ENCODE results near the gene SPINK8.
"Not testable (repeated sequence)": the region's sequence is repeated elsewhere in the genome, so short reads cannot be mapped to it uniquely, and the experiment has no call there.

SPINK8 gene

GRCh38 chr3:48333346-48334245 is at the start of gene SPINK8:
Gene SPINK8, minus strand, starts transcription at chr3:48333661. Its CDS starts 5,320 bp downstream, at chr3:48328341.
- H3K4me1 Mint-ChIP-seq; H3K27ac Mint-ChIP-seq; H3K9me3 Mint-ChIP-seq; DNase-seq (ENCODE audit: low spot score in 2 of 2); H3K4me3 Mint-ChIP-seq; ATAC-seq (ENCODE audit: low read depth); H3K36me3 Mint-ChIP-seq: not testable (repeated sequence)
- peaks cover 22% of the 10 kb centered on the region for H3K27me3 Mint-ChIP-seq

- no peak overlapping the region for H3K4me3 Mint-ChIP-seq
- H3K27ac Mint-ChIP-seq = no peak overlapping the region
- no peaks in the 10 kb centered on the region for H3K36me3 Mint-ChIP-seq
- ATAC-seq (ENCODE audit: low read depth) (no peak), DNase-seq (ENCODE audit: low spot score in 2 of 2) (no peak)
- peaks cover 5% of the 10 kb centered on the region for H3K27me3 Mint-ChIP-seq
- H3K4me1 Mint-ChIP-seq = peaks cover 1% of the 10 kb centered on the region
- no peaks in the 10 kb centered on the region for H3K9me3 Mint-ChIP-seq
Observed at GRCh38 chr3:48372862-48373435, 39.5 kb upstream of the SPINK8 start.

GRCh38 chr3:48372377-48372770 is 38.9 kb upstream of the SPINK8 start:
- no peaks in the 10 kb centered on the region for H3K36me3 Mint-ChIP-seq
- ATAC-seq (ENCODE audit: low read depth) (no peak), DNase-seq (ENCODE audit: low spot score in 2 of 2) (no peak)
- no peaks in the 10 kb centered on the region for H3K9me3 Mint-ChIP-seq
- H3K27me3 Mint-ChIP-seq = peaks cover 5% of the 10 kb centered on the region
- no peak overlapping the region for H3K27ac Mint-ChIP-seq
- H3K4me1 Mint-ChIP-seq = no peaks in the 10 kb centered on the region
- H3K4me3 Mint-ChIP-seq = no peak overlapping the region

- no peaks in the 10 kb centered on the region for H3K36me3 Mint-ChIP-seq
- H3K27ac Mint-ChIP-seq = no peak within 1 kb of the TSS
- H3K4me3 Mint-ChIP-seq = no peak within 1 kb of the TSS
- peaks cover 5% of the 10 kb centered on the region for H3K27me3 Mint-ChIP-seq
- no peak for DNase-seq (ENCODE audit: low spot score in 2 of 2)
- no peak for ATAC-seq (ENCODE audit: low read depth)
- H3K4me1 Mint-ChIP-seq = no peaks in the 10 kb centered on the region
- H3K9me3 Mint-ChIP-seq = no peaks in the 10 kb centered on the region
Observed at GRCh38 chr3:48371651-48372376, 38.4 kb upstream of the SPINK8 start, which contains the start of gene FBXW12. Gene FBXW12, plus strand, starts transcription at chr3:48372219. Its CDS starts 549 bp downstream, at chr3:48372768.

DNA sequence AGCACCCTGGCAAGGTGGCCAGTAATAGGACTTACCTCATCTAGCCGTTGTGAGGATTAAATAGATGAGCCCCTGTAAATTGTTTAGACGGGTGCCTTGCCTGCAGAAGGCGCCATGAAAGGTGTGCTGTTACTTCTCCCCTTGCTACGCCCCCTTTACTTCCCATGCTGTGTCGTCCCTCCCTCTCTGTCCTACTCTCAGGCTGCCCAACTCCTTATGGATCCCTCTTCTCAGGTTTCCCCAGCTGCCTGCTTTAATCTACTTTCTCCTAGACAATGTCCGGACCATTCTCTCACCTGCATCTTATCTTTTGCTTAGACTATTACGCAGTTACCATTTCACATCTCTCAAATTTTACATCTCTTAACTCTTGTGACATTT is 36.9 kb upstream of the SPINK8 start:
- Mint-ChIP-seq H3K27ac (no peak overlapping the region), H3K4me1 (no peaks in the 10 kb centered on the region), H3K27me3 (peaks cover 5% of the 10 kb centered on the region), H3K4me3 (no peak overlapping the region), H3K9me3 (no peaks in the 10 kb centered on the region), H3K36me3 (no peaks in the 10 kb centered on the region)
- ATAC-seq (ENCODE audit: low read depth) = no peak
- no peak for DNase-seq (ENCODE audit: low spot score in 2 of 2)

DNA sequence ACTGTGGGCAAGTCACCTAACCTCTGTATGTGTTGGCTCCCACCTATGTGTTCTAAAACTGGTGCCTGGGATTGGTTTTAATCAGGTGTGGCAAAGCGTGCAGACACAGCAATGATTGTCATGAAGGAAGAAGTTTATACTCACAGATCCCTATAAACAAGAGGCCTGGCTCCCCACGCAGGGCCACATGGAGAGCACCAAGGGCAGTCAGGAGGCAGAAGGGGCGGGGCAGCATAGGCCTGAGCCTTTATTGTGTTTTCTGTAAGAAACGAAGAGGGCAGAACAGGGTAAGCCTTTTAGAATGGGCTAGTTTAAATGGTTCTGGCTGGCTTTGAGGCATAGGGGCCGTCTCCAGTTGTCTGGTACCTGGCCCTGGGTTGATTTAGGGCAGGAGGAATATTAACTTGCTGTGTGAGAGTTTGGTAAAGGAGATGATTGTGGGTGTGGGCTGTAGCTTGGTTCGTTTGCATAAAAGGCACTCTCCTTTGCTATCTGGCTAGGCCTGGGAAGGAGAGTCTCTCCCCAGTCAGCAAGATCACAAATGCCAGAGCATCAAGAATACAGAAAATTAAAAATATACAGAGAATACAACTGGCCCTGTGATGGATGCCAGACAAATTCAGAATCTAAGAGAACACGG is 36.4 kb upstream of the SPINK8 start:
- peaks cover 5% of the 10 kb centered on the region for H3K27me3 Mint-ChIP-seq
- H3K4me1 Mint-ChIP-seq = no peaks in the 10 kb centered on the region
- H3K4me3 Mint-ChIP-seq = no peak overlapping the region
- DNase-seq (ENCODE audit: low spot score in 2 of 2) (no peak), ATAC-seq (ENCODE audit: low read depth) (no peak)
- H3K9me3 Mint-ChIP-seq = no peaks in the 10 kb centered on the region
- no peaks in the 10 kb centered on the region for H3K36me3 Mint-ChIP-seq
- H3K27ac Mint-ChIP-seq = no peak overlapping the region

- Mint-ChIP-seq H3K27ac (no peak overlapping the region), H3K4me1 (no peaks in the 10 kb centered on the region), H3K36me3 (no peaks in the 10 kb centered on the region), H3K27me3 (no peaks in the 10 kb centered on the region), H3K9me3 (peaks cover under 1% of the 10 kb centered on the region), H3K4me3 (no peak overlapping the region)
- no peak for DNase-seq (ENCODE audit: low spot score in 2 of 2)
- ATAC-seq (ENCODE audit: low read depth) = no peak
Observed at GRCh38 chr3:48367201-48367600, 33.7 kb upstream of the SPINK8 start.

DNA sequence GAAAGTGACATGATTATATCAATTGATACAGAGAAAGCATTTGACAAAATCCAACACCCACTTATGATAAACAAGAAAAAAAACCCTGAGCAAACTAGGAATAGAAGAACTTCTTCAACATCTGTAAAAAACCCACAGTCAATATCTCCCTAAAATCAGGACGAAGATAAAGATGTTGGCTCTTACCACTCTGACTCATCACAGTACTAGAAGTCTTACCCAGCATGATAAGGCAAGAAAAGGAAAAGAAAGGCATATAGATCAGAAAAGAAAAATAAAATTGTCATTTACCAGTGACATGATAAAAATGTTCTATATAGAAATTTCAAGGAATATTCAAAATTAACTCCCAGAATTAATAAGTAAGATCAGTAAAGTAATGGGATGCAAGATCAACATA is 31.4 kb upstream of the SPINK8 start:
- Mint-ChIP-seq H3K4me1 (no peaks in the 10 kb centered on the region), H3K9me3 (peaks cover 9% of the 10 kb centered on the region), H3K36me3 (no peaks in the 10 kb centered on the region), H3K27me3 (no peaks in the 10 kb centered on the region), H3K27ac (no peak overlapping the region), H3K4me3 (no peak overlapping the region)
- no peak for ATAC-seq (ENCODE audit: low read depth)
- no peak for DNase-seq (ENCODE audit: low spot score in 2 of 2)

GRCh38 chr3:48361928-48362327 is 28.5 kb upstream of the SPINK8 start:
- peaks cover 9% of the 10 kb centered on the region for H3K9me3 Mint-ChIP-seq
- ATAC-seq (ENCODE audit: low read depth) (no peak), DNase-seq (ENCODE audit: low spot score in 2 of 2) (no peak)
- H3K27me3 Mint-ChIP-seq = no peaks in the 10 kb centered on the region
- no peaks in the 10 kb centered on the region for H3K36me3 Mint-ChIP-seq
- H3K4me3 Mint-ChIP-seq = no peak overlapping the region
- no peaks in the 10 kb centered on the region for H3K4me1 Mint-ChIP-seq
- H3K27ac Mint-ChIP-seq = no peak overlapping the region

DNA sequence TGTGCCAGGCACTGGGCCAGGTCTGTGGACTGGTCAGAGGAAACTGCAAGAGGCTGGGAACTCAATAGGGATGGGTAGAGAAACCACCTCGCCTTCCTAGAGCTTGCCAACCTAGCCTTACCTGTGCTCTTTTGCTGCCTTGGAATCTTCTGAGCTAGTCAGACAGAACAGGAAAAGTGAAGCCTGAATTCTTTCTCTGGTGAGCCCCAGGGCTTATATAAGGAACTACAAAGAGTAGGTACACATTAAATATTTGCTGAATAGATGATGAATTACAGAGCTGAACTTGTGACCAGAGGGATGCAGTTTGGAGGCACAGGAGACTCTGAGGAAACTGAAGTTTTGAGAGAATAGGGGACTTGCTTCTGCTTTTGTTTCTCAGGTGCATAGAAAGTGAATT is 23.0 kb upstream of the SPINK8 start:
- no peak for ATAC-seq (ENCODE audit: low read depth)

GRCh38 chr3:48353987-48354386 is 20.5 kb upstream of the SPINK8 start:
- no peak overlapping the region for H3K27ac Mint-ChIP-seq
- no peaks in the 10 kb centered on the region for H3K4me1 Mint-ChIP-seq
- H3K27me3 Mint-ChIP-seq = peaks cover 14% of the 10 kb centered on the region
- H3K9me3 Mint-ChIP-seq = no peaks in the 10 kb centered on the region
- H3K4me3 Mint-ChIP-seq = no peak overlapping the region
- ATAC-seq (ENCODE audit: low read depth) (no peak), DNase-seq (ENCODE audit: low spot score in 2 of 2) (no peak)
- no peaks in the 10 kb centered on the region for H3K36me3 Mint-ChIP-seq

More for the DNA sequence above, 23.0 kb upstream of the SPINK8 start:
- H3K9me3 Mint-ChIP-seq = peaks cover 5% of the 10 kb centered on the region
- peaks cover 14% of the 10 kb centered on the region for H3K27me3 Mint-ChIP-seq
- H3K36me3 Mint-ChIP-seq = no peaks in the 10 kb centered on the region
- no peak for DNase-seq (ENCODE audit: low spot score in 2 of 2)
- no peaks in the 10 kb centered on the region for H3K4me1 Mint-ChIP-seq
- no peak overlapping the region for H3K4me3 Mint-ChIP-seq
- H3K27ac Mint-ChIP-seq = no peak overlapping the region

DNA sequence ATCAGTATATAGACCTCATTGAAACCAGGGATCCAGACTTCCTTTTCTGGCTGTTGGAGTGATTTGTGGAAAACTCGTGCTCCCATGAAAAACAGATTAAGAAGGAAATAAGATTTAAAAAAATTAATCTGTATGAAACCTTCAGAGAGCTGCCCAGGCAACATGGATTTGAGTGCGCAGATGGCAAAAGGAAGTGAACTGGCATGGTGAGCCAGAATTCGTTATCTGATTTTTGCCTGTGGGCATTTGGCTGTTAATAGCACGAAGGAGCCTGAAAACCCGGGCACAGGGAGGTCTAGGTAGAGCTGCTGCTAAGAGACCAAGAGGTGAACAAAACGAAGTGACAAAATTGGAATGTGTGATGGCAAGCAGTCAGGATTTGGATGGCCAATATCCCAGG is 19.1 kb upstream of the SPINK8 start:
- peaks cover 14% of the 10 kb centered on the region for H3K27me3 Mint-ChIP-seq
- no peaks in the 10 kb centered on the region for H3K36me3 Mint-ChIP-seq
- DNase-seq (ENCODE audit: low spot score in 2 of 2) = no peak
- H3K9me3 Mint-ChIP-seq = no peaks in the 10 kb centered on the region
- no peak for ATAC-seq (ENCODE audit: low read depth)
- H3K4me3 Mint-ChIP-seq = no peak overlapping the region
- no peak overlapping the region for H3K27ac Mint-ChIP-seq
- H3K4me1 Mint-ChIP-seq = no peaks in the 10 kb centered on the region

DNA sequence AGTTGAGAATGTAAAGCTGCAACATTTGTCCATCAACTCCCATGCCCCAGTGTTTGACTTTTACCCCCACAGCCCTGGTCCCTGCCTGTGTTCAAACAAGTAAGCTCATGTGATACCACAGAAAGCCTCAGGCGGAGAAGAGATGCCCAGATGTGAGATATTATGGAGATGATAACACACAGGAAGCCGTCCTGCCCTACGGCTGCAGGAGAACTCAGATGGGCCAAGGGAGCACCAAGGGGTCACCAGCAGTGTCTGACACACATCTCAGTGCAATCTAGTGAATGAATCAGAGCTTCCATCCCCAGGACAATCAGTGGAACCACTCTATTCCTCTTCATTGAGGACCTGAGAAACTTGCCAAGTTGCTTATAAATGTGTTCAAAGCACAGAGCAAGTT is 14.0 kb upstream of the SPINK8 start:
- Mint-ChIP-seq H3K4me1 (no peaks in the 10 kb centered on the region), H3K9me3 (no peaks in the 10 kb centered on the region), H3K27ac (no peak overlapping the region), H3K4me3 (no peak overlapping the region), H3K36me3 (no peaks in the 10 kb centered on the region), H3K27me3 (peaks cover 2% of the 10 kb centered on the region)
- DNase-seq (ENCODE audit: low spot score in 2 of 2) (no peak), ATAC-seq (ENCODE audit: low read depth) (no peak)

Measured in memory B cell (primary cell).